ENCODE measurements around the gene TRIM61.
"Not testable (repeated sequence)": the region's sequence is repeated elsewhere in the genome, so short reads cannot be mapped to it uniquely, and the experiment has no call there.

Gene TRIM61

DNA sequence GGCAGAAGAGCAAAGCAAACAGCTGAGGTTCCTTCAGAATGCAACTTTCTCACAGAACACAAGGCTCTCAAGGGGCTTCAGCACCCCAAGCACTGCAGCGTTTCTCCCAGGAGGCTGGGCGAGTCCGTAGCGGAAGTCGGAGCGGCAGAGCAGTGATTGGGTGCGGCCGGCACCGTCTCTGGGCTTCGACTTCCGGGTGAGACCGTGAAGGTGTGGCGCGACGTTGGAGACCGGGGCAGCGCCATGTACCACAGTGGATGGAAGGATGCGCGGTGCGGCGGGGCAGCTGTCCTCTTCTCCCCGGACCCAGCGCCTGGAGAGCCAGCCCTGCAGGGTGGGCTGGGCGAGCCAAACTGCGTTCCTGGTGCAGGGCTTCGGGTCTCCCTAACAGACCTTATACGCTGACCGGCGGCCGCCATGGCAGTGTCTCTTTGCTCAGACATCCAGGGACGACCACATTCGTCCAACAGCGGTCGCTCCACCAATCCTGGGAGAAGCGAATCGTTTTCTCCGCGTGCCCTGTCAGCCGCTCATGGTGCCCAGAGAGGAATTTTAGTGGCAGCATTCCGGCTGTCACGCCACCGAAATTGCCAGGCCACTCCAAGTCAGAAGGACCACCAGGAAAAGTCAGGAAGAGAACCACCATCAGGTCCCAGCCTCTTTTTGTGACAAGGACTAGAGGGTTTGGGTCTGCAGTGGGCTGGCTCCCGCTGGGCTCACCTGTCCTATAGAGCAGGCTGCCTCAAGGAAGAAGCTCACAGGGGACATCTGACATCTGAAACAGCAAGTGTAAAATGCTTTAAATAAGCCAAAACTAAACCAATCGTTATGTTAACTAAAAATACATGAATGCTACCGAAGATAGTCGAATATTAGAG lies 20.5 kb downstream of the TRIM61 start:
- Histone ChIP-seq H3K27me3 (ENCODE audit: insufficient read depth, low read depth, severe bottlenecking) (no peaks in the 10 kb centered on the region), H3K36me3 (no peaks in the 10 kb centered on the region), H3K27ac (peak overlapping the region; percentile 48), H3K9me3 (ENCODE audit: severe bottlenecking) (no peaks in the 10 kb centered on the region), H3K4me3 (ENCODE audit: low read depth, low read length) (peak overlapping the region; percentile 62)
- TF ChIP-seq, protein P1, sequence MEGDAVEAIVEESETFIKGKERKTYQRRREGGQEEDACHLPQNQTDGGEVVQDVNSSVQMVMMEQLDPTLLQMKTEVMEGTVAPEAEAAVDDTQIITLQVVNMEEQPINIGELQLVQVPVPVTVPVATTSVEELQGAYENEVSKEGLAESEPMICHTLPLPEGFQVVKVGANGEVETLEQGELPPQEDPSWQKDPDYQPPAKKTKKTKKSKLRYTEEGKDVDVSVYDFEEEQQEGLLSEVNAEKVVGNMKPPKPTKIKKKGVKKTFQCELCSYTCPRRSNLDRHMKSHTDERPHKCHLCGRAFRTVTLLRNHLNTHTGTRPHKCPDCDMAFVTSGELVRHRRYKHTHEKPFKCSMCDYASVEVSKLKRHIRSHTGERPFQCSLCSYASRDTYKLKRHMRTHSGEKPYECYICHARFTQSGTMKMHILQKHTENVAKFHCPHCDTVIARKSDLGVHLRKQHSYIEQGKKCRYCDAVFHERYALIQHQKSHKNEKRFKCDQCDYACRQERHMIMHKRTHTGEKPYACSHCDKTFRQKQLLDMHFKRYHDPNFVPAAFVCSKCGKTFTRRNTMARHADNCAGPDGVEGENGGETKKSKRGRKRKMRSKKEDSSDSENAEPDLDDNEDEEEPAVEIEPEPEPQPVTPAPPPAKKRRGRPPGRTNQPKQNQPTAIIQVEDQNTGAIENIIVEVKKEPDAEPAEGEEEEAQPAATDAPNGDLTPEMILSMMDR (IDR thresholded peaks at IDR 0.05; ENCODE audit: low read depth, low read length) = no peak
- DNase-seq = peak; percentile 93

DNA sequence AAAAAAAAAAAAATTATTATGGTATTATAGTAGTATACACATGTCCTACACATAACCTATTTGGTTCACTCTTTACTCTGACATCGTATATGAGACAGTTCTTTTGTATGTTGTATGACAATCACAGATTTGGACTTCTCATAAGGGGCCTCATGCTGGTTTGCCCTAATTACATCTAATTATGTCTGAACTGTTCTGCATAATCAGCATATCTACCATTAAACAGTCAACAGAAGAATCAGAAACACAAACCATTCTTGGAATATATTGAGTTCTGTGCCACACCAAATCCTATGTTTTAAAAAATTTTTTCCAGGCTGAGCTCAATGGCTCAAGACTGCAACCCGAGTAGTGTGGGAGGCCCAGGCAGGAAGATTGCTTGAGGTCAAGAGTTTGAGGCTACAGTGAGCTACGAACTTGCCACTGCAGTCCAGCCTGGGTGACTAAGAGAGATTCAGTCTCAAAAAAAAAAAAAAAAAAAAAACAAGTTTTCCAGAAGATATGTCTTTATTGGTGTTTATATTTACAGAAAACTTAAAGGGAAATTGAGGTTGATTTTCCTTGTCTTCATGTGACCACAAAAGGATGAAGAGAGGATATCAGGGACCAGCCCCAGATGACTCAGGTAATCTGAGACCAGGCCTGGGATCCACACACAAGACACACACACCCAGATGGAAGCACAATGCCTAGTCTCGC lies 22.2 kb downstream of the TRIM61 start:
- H3K27ac ChIP-seq = no peak overlapping the region
- DNase-seq = no peak
- TF ChIP-seq, protein P1 (IDR thresholded peaks at IDR 0.05; ENCODE audit: low read depth, low read length) = no peak

DNA sequence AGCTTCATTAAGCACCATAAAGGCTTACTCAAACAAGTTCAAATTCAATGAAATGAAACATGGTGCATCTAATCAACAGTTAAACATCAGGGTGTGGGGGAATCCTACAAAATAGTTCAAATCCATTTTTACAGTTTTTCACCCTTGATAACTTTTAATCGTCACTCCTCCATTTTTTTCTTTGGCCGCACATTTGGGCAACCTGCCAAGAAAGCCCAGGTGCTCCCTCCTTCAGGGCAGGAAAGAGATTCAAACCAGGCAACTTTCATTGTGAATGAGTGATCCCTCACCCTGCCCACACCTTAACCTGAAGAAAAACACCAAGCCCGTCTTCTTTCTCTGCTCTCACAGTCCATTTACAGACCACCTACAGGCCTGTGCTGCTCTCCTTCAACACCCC lies 24.9 kb downstream of the TRIM61 start:
- TF ChIP-seq, protein P1 (IDR thresholded peaks at IDR 0.05; ENCODE audit: low read depth, low read length) = no peak
- no peaks in the 10 kb centered on the region for H3K36me3 ChIP-seq
- no peak for DNase-seq

More for the DNA sequence above, 22.2 kb downstream of the TRIM61 start:
- H3K4me3 ChIP-seq (ENCODE audit: low read depth, low read length) = no peak overlapping the region
- no peaks in the 10 kb centered on the region for H3K9me3 ChIP-seq (ENCODE audit: severe bottlenecking)
- no peaks in the 10 kb centered on the region for H3K36me3 ChIP-seq
- H3K27me3 ChIP-seq (ENCODE audit: insufficient read depth, low read depth, severe bottlenecking) = no peaks in the 10 kb centered on the region

DNA sequence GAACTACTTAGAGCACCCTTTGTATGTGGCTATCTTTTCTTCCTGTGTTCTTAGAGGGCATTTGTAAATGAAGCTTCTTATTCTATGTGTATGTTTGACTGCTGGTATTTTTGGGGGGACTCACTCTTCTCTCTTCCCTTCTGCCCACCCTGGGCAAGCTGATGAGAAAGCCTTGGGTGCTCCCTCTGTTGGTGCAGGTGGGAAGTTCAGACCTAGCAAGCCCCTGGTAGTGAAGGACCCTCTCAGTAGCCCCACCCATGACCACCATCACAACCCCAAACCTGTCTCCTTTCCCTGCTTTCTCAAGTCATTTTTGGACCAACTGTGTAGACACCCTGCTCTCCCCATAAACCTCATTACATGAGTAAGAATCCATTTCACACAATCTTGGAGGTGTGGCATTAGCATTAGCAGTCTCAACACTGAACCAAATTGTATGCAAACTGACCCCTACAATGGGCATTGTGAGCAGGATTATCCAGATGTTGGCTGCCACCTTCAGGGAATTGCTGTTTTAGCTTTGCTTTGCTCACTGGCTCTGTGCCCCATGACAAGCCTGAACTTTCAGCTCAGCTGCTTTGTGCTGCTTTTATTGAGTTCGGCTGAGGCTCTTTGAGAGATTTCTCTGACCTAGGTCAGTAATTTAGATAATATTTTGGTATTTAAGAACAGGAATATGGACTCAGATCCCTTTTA lies 27.9 kb downstream of the TRIM61 start:
- no peak for DNase-seq
- H3K27me3 ChIP-seq (ENCODE audit: insufficient read depth, low read depth, severe bottlenecking) = no peaks in the 10 kb centered on the region
- H3K9me3 ChIP-seq (ENCODE audit: severe bottlenecking) = no peaks in the 10 kb centered on the region
- H3K27ac ChIP-seq = no peak overlapping the region
- H3K4me3 ChIP-seq (ENCODE audit: low read depth, low read length) = no peak overlapping the region
- no peaks in the 10 kb centered on the region for H3K36me3 ChIP-seq
- TF ChIP-seq, protein P1 (IDR thresholded peaks at IDR 0.05; ENCODE audit: low read depth, low read length) = peak; percentile 59

More for the DNA sequence above, 24.9 kb downstream of the TRIM61 start:
- Histone ChIP-seq H3K27ac (no peak overlapping the region), H3K27me3 (ENCODE audit: insufficient read depth, low read depth, severe bottlenecking) (no peaks in the 10 kb centered on the region), H3K4me3 (ENCODE audit: low read depth, low read length) (no peak overlapping the region), H3K9me3 (ENCODE audit: severe bottlenecking) (no peaks in the 10 kb centered on the region)

DNA sequence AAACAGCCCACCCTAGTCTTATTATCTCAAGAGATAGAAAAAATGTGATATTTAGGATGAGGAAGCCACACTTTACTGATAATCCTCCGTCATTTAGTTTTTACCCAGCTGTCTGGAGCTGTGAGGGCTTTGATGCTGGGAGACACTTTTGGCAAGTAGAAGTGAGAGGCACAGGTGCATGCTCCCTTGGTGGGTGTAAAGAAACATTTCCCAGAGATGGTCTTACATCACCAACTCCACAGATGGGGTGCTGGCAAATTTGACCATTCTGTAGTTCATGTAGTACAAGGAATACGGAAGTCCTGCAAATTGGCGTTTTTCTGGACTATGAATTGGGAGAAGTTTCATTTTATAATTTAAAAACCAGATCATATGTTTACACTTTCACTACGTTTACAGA lies 28.5 kb downstream of the TRIM61 start:
- TF ChIP-seq, protein P1 (IDR thresholded peaks at IDR 0.05; ENCODE audit: low read depth, low read length) = no peak
- H3K4me3 ChIP-seq (ENCODE audit: low read depth, low read length) = no peak overlapping the region
- H3K9me3 ChIP-seq (ENCODE audit: severe bottlenecking) = no peaks in the 10 kb centered on the region
- no peaks in the 10 kb centered on the region for H3K27me3 ChIP-seq (ENCODE audit: insufficient read depth, low read depth, severe bottlenecking)
- no peak overlapping the region for H3K27ac ChIP-seq
- no peaks in the 10 kb centered on the region for H3K36me3 ChIP-seq
- no peak for DNase-seq

DNA sequence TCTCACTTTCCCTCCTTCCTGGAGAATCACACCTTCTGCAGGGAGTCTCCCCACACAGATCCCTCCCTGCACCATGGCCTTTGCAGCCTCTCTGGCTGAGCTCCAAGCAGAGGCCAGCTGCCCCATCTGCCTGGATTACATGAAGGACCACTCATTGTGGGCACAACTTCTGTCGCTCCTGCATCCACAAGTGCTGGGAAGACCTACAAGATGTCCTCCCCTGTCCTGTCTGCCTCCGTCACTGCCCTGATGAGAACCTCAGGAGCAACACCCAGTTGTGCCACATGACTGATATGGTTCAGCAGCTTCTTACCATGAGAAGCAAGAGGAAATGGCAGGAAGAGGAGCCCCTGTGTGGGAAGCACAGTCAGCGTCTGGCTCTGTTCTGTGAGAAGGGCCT lies 29.5 kb downstream of the TRIM61 start:
- not testable (repeated sequence) for H3K27me3 ChIP-seq (ENCODE audit: insufficient read depth, low read depth, severe bottlenecking); H3K9me3 ChIP-seq (ENCODE audit: severe bottlenecking); H3K36me3 ChIP-seq; DNase-seq; H3K27ac ChIP-seq; H3K4me3 ChIP-seq (ENCODE audit: low read depth, low read length)

Data from WERI-Rb-1 (cell line).